Trophoblast cell (in vitro differentiated cells and primary cell): Measurements from ENCODE around the gene HSD17B14.
A peak's percentile ranks its signal among the peaks of the same experiment; 100 is the strongest.

Experiments
- DNase-seq, 2 donors: peaks; one replicate each; pipeline ENCODE4 v3.0.0-alpha.2; 2016
- H2AFZ ChIP-seq: 2 replicates; pipeline ENCODE4 v1.6.1; 2013; ENCODE audit warnings: low read length, moderate library complexity, mild to moderate bottlenecking; ENCODE audit not compliant: insufficient read depth, poor library complexity
- H2AK5ac ChIP-seq: 2 replicates; pipeline ENCODE4 v1.6.1; 2013; ENCODE audit warnings: mild to moderate bottlenecking, low read length
- H2BK120ac ChIP-seq: 2 replicates; pipeline ENCODE4 v1.6.1; 2013; ENCODE audit warnings: low read length, mild to moderate bottlenecking, moderate library complexity; ENCODE audit not compliant: insufficient read depth, poor library complexity
- H2BK12ac ChIP-seq: 2 replicates; pipeline ENCODE4 v1.6.1; 2013; ENCODE audit warnings: mild to moderate bottlenecking, low read length, moderate library complexity
- H2BK5ac ChIP-seq: 2 replicates; pipeline ENCODE4 v1.6.1; 2013; ENCODE audit warnings: low read length, low read depth, moderate library complexity, mild to moderate bottlenecking; ENCODE audit not compliant: poor library complexity
- H3K14ac ChIP-seq: 2 replicates; pipeline ENCODE4 v1.6.1; 2013; ENCODE audit warnings: mild to moderate bottlenecking, low read length
- H3K18ac ChIP-seq: 2 replicates; pipeline ENCODE4 v1.6.1; 2013; ENCODE audit warnings: mild to moderate bottlenecking, low read length
- H3K23ac ChIP-seq: 2 replicates; pipeline ENCODE4 v1.6.1; 2013; ENCODE audit warnings: low read length
- H3K27ac ChIP-seq: 2 replicates; pipeline ENCODE4 v1.5.1; 2013; ENCODE audit warnings: low read depth, mild to moderate bottlenecking, inconsistent platforms, low read length, moderate library complexity
- H3K27me3 ChIP-seq: 2 replicates; pipeline ENCODE4 v1.6.1; 2013; ENCODE audit warnings: inconsistent platforms, mild to moderate bottlenecking, low read length, moderate library complexity; ENCODE audit not compliant: insufficient read depth
- H3K36me3 ChIP-seq, 2 experiments: 1 replicate in 1 of 2; 2 replicates in 1 of 2; pipeline ENCODE4 v1.6.1; 2013; ENCODE audit warnings: low read length in 2 of 2, mild to moderate bottlenecking in 2 of 2, moderate library complexity in 1 of 2; ENCODE audit not compliant: insufficient read depth in 2 of 2, control insufficient read depth in 1 of 2
- H3K4ac ChIP-seq: 2 replicates; pipeline ENCODE4 v1.6.1; 2013; ENCODE audit warnings: low read depth, mild to moderate bottlenecking, low read length, moderate library complexity
- H3K4me1 ChIP-seq, 2 experiments: 1 replicate in 1 of 2; 2 replicates in 1 of 2; pipeline ENCODE4 v1.6.1; 2013; ENCODE audit warnings: low read length in 2 of 2, mild to moderate bottlenecking in 2 of 2, moderate library complexity in 1 of 2; ENCODE audit not compliant: insufficient read depth in 2 of 2, control insufficient read depth in 1 of 2
- H3K4me2 ChIP-seq: 2 replicates; pipeline ENCODE4 v1.6.1; 2013; ENCODE audit warnings: inconsistent platforms, mild to moderate bottlenecking, low read length, moderate library complexity
- H3K4me3 ChIP-seq: 2 replicates; pipeline ENCODE4 v1.5.1; 2013; ENCODE audit warnings: mild to moderate bottlenecking, low read depth, low read length, inconsistent platforms
- H3K79me1 ChIP-seq: one replicate; pipeline ENCODE4 v1.6.1; 2013; ENCODE audit warnings: low read length
- H3K79me2 ChIP-seq: 2 replicates; pipeline ENCODE4 v1.6.1; 2013; ENCODE audit warnings: low read length, mild to moderate bottlenecking; ENCODE audit not compliant: control insufficient read depth, insufficient read depth, poor library complexity
- H3K9ac ChIP-seq: 2 replicates; pipeline ENCODE4 v1.6.1; 2013; ENCODE audit warnings: mild to moderate bottlenecking, low read length
- H3K9me3 ChIP-seq: 2 replicates; pipeline ENCODE4 v1.6.1; 2013; ENCODE audit warnings: low read depth, mild to moderate bottlenecking, control low read depth, inconsistent platforms, low read length; ENCODE audit not compliant: insufficient read depth
- H4K12ac ChIP-seq: 2 replicates; pipeline ENCODE4 v1.6.1; 2013; ENCODE audit warnings: low read depth, mild to moderate bottlenecking, low read length, moderate library complexity
- H4K8ac ChIP-seq: 2 replicates; pipeline ENCODE4 v1.6.1; 2013; ENCODE audit warnings: low read depth, mild to moderate bottlenecking, low read length, moderate library complexity
- H4K91ac ChIP-seq: one replicate; pipeline ENCODE4 v1.6.1; 2013; ENCODE audit warnings: low read depth, mild to moderate bottlenecking, low read length, moderate library complexity
- WGBS: extraction: QIAGEN DNeasy Blood & Tissue Kit; methylation state at CpG from one replicate; pipeline ENCODE4 v1.1.7; 2013; ENCODE audit warnings: missing lambda C conversion rate; ENCODE audit not compliant: insufficient read length, insufficient coverage; ENCODE audit errors: extremely low coverage; 5-methylcytosine and 5-hydroxymethylcytosine counted together

The HSD17B14 gene

GRCh38 chr19:48841047-48841446 lies 4.8 kb upstream of the HSD17B14 start:
- Histone ChIP-seq H3K23ac (no peak overlapping the region), H2AFZ (no peak overlapping the region), H3K79me2 (peaks cover under 1% of the 10 kb centered on the region), H2BK12ac (no peak overlapping the region), H4K12ac (no peak overlapping the region), H3K4me2 (no peak overlapping the region), H3K18ac (no peak overlapping the region), H3K36me3 (peaks cover 0 to 3% of the 10 kb centered on the region in 2 experiments), H3K4me1 (peaks cover 0 to 2% of the 10 kb centered on the region in 2 experiments), H3K9me3 (no peaks in the 10 kb centered on the region), H2BK120ac (no peak overlapping the region), H3K14ac (no peak overlapping the region), H3K27me3 (no peaks in the 10 kb centered on the region), H4K8ac (no peak overlapping the region), H3K9ac (no peak overlapping the region), H4K91ac (no peak overlapping the region), H3K79me1 (peaks cover 11% of the 10 kb centered on the region), H3K27ac (no peak overlapping the region), H3K4me3 (no peak overlapping the region), H2AK5ac (no peak overlapping the region), H3K4ac (no peak overlapping the region), H2BK5ac (no peak overlapping the region)
- WGBS: no CpG with 5 or more reads among the region's 16 CpGs
- no peak for DNase-seq

DNA sequence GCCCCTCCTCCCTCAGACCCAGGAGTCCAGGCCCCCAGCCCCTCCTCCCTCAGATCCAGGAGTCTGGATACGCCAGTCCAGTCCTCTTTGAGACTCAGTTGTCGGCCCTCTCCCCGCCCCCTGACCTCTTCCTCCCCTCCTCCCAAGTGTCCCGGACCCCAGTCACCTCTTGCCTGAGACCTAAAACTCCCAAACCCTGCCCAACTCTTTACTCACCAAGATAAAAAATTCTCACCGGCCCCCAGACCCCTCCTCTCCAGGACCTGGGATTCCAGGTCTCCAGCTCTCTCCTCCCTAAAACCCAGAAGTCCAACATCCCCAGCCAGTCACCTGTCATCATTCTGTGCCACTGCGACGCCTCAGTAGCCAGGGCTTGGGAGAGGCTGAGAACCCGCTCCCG lies 1.4 kb upstream of the HSD17B14 start:
- WGBS: no CpG with 5 or more reads among the region's 9 CpGs
- H2BK5ac ChIP-seq: no peak overlapping the region
- no peak overlapping the region for H2BK120ac ChIP-seq
- no peak overlapping the region for H4K91ac ChIP-seq
- no peak overlapping the region for H3K14ac ChIP-seq
- no peaks in the 10 kb centered on the region for H3K27me3 ChIP-seq
- H3K23ac ChIP-seq: no peak overlapping the region
- peaks cover 14% of the 10 kb centered on the region for H3K79me1 ChIP-seq
- H2BK12ac ChIP-seq: no peak overlapping the region
- no peak overlapping the region for H3K18ac ChIP-seq
- H3K9ac ChIP-seq: no peak overlapping the region
- H3K27ac ChIP-seq: no peak overlapping the region
- no peak overlapping the region for H2AFZ ChIP-seq
- H3K4ac ChIP-seq: no peak overlapping the region
- no peak overlapping the region for H4K12ac ChIP-seq
- H3K79me2 ChIP-seq: peaks cover 2% of the 10 kb centered on the region
- peak overlapping the region; percentile 77 for H3K4me3 ChIP-seq
- H4K8ac ChIP-seq: peak overlapping the region; percentile 52
- peaks cover 5 to 7% of the 10 kb centered on the region in 2 experiments for H3K36me3 ChIP-seq
- DNase-seq: no peak
- H3K4me1 ChIP-seq: peaks cover 2% of the 10 kb centered on the region in 2 experiments
- H3K4me2 ChIP-seq: peak overlapping the region; percentile 79
- H3K9me3 ChIP-seq: no peaks in the 10 kb centered on the region
- H2AK5ac ChIP-seq: no peak overlapping the region

DNA sequence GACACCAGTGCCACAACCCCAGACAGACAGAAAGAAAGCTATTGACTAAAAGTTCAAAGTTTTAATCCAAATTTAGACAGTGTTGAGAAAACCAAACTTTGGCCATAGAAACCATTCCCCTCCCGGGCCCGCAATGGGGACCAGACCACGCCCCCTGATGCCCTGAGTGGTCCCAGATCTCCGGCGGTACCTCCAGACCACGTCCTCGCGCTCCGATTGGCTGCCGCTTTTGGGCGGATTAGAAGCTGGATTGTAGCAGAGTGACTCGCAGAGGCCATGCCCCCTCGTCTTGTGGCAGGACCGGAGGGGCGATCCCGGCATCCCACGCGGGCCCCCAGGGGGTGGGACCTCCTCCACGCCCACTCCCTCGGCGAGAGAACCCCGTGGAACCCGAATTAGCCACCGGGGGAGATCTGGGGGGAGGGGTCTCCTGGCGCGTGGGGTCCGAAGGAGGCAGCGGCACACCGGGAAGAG lies 797 bp upstream of the HSD17B14 start:
- peak; percentile 68 to 71 for DNase-seq

GRCh38 chr19:48835734-48836088 lies 580 bp downstream of the HSD17B14 start:
- no peak overlapping the region for H3K23ac ChIP-seq
- WGBS: no CpG with 5 or more reads among the region's 12 CpGs
- peak overlapping the region; percentile 61 for H2BK120ac ChIP-seq
- peak overlapping the region; percentile 72 for H3K4me3 ChIP-seq
- H3K18ac ChIP-seq: peak overlapping the region; percentile 13
- peaks cover 2% of the 10 kb centered on the region for H3K79me2 ChIP-seq
- H4K8ac ChIP-seq: peak overlapping the region; percentile 58
- peaks cover 2% of the 10 kb centered on the region in 2 experiments for H3K4me1 ChIP-seq
- peak overlapping the region; percentile 7 for H2BK5ac ChIP-seq
- peak overlapping the region; percentile 30 for H2AFZ ChIP-seq
- H3K14ac ChIP-seq: peak overlapping the region; percentile 25
- no peak overlapping the region for H2AK5ac ChIP-seq
- no peaks in the 10 kb centered on the region for H3K27me3 ChIP-seq
- peak overlapping the region; percentile 16 for H3K4ac ChIP-seq
- no peak overlapping the region for H4K12ac ChIP-seq
- H3K9me3 ChIP-seq: no peaks in the 10 kb centered on the region
- H3K27ac ChIP-seq: peak overlapping the region; percentile 80
- peaks cover 17 to 19% of the 10 kb centered on the region in 2 experiments for H3K36me3 ChIP-seq
- DNase-seq: peak; percentile 93 to 96
- no peak overlapping the region for H2BK12ac ChIP-seq
- peak overlapping the region; percentile 79 for H3K4me2 ChIP-seq
- H3K79me1 ChIP-seq: peaks cover 14% of the 10 kb centered on the region
- no peak overlapping the region for H3K9ac ChIP-seq
- H4K91ac ChIP-seq: peak overlapping the region; percentile 27

More for the DNA sequence above, 797 bp upstream of the HSD17B14 start:
- H3K4me1 ChIP-seq: peaks cover 2% of the 10 kb centered on the region in 2 experiments
- no CpG with 5 or more reads among the region's 29 CpGs for WGBS
- H3K27me3 ChIP-seq: no peaks in the 10 kb centered on the region
- peak overlapping the region; percentile 77 for H3K4me3 ChIP-seq
- peaks cover 2% of the 10 kb centered on the region for H3K79me2 ChIP-seq
- peak overlapping the region; percentile 35 for H3K4ac ChIP-seq
- peak overlapping the region; percentile 32 for H3K14ac ChIP-seq
- H3K4me2 ChIP-seq: peak overlapping the region; percentile 79
- peak overlapping the region; percentile 48 for H2AFZ ChIP-seq
- peaks cover 10% of the 10 kb centered on the region in 2 experiments for H3K36me3 ChIP-seq
- H3K9ac ChIP-seq: peak overlapping the region; percentile 86
- H3K18ac ChIP-seq: peak overlapping the region; percentile 91
- no peak overlapping the region for H3K23ac ChIP-seq
- peak overlapping the region; percentile 23 for H2BK12ac ChIP-seq
- peak overlapping the region; percentile 49 for H4K12ac ChIP-seq
- H2BK5ac ChIP-seq: peak overlapping the region; percentile 86
- peak overlapping the region; percentile 52 for H4K8ac ChIP-seq
- peaks cover 14% of the 10 kb centered on the region for H3K79me1 ChIP-seq
- peak overlapping the region; percentile 30 for H4K91ac ChIP-seq
- H2AK5ac ChIP-seq: no peak overlapping the region
- H2BK120ac ChIP-seq: peak overlapping the region; percentile 29
- no peaks in the 10 kb centered on the region for H3K9me3 ChIP-seq
- H3K27ac ChIP-seq: peak overlapping the region; percentile 80
